Neural cell (in vitro differentiated cells): ENCODE data around the gene USP36. TPM values are rescaled to one million over a fixed set of nuclear protein-coding genes. Genes with fewer than 3 reads are reported as not detected.

Experiments
- H2AFZ ChIP-seq: fragments of 200-600, 300-800 bp; sonication (generic), shearing (Covaris generic); 2 replicates; pipeline ENCODE4 v1.6.0; 2014; ENCODE audit warnings: low read depth, mild to moderate bottlenecking, antibody characterized with exemption, low read length, moderate library complexity
- H3F3A ChIP-seq: fragments of 200-600 bp; shearing (Covaris generic); 2 replicates; pipeline ENCODE4 v1.6.1; 2016; ENCODE audit warnings: mild to moderate bottlenecking, moderate library complexity, mixed read lengths, antibody characterized with exemption, low read length; ENCODE audit not compliant: insufficient read depth, poor library complexity, severe bottlenecking
- H3K27ac ChIP-seq: fragments of 200-600, 300-800 bp; sonication (generic), shearing (Covaris generic); 2 replicates; pipeline ENCODE4 v1.5.1; 2014; ENCODE audit warnings: mild to moderate bottlenecking, low read length, moderate library complexity
- H3K27me3 ChIP-seq: fragments of 300-800, 200-600 bp; sonication (generic), shearing (Covaris generic); 2 replicates; pipeline ENCODE4 v1.6.0; 2014; ENCODE audit warnings: mild to moderate bottlenecking, low read depth, low read length, moderate library complexity; ENCODE audit not compliant: insufficient read depth
- H3K36me3 ChIP-seq: fragments of 300-800, 200-600 bp; sonication (generic), shearing (Covaris generic); 2 replicates; pipeline ENCODE4 v1.5.1; 2014; ENCODE audit warnings: mild to moderate bottlenecking, antibody characterized with exemption, low read length, moderate library complexity; ENCODE audit not compliant: insufficient read depth
- H3K4me2 ChIP-seq: fragments of 300-800, 200-600 bp; sonication (generic), shearing (Covaris generic); 2 replicates; pipeline ENCODE4 v1.6.0; 2014; ENCODE audit warnings: mild to moderate bottlenecking, low read length
- H3K4me3 ChIP-seq: fragments of 300-800, 200-600 bp; sonication (generic), shearing (Covaris generic); 2 replicates; pipeline ENCODE4 v1.5.1; 2014; ENCODE audit warnings: mild to moderate bottlenecking, low read length, moderate library complexity
- H3K79me2 ChIP-seq: fragments of 200-600 bp; shearing (Covaris generic); replicated peaks from 2 replicates; pipeline ENCODE4 v1.6.0; 2014; ENCODE audit warnings: mild to moderate bottlenecking, low read length, moderate library complexity; ENCODE audit not compliant: insufficient read depth
- H3K9ac ChIP-seq: fragments of 300-800, 200-600 bp; sonication (generic), shearing (Covaris generic); 2 replicates; pipeline ENCODE4 v1.6.1; 2016; ENCODE audit warnings: mild to moderate bottlenecking, low read length, mixed read lengths
- H3K9me2 ChIP-seq: fragments of 200-600 bp; shearing (Covaris generic); 2 replicates; pipeline ENCODE4 v1.6.1; 2016; ENCODE audit warnings: mild to moderate bottlenecking, low read length, mixed read lengths; ENCODE audit not compliant: insufficient read depth
- H3K9me3 ChIP-seq: fragments of 200-600, 300-800 bp; sonication (generic), shearing (Covaris generic); 2 replicates; pipeline ENCODE4 v1.6.1; 2016; ENCODE audit warnings: mild to moderate bottlenecking, mixed run types, low read length, moderate library complexity, mixed read lengths
- H4K20me1 ChIP-seq: fragments of 200-600 bp; shearing (Covaris generic); 2 replicates; pipeline ENCODE4 v1.6.1; 2016; ENCODE audit warnings: mild to moderate bottlenecking, mixed run types; ENCODE audit not compliant: insufficient read depth
- EZH2 ChIP-seq: fragments of 200-600, 300-800 bp; shearing (Covaris generic), sonication (generic); IDR thresholded peaks from 2 replicates; pipeline ENCODE4 v1.6.1; 2014; ENCODE audit warnings: antibody characterized with exemption, low read length, borderline replicate concordance, mild to moderate bottlenecking; ENCODE audit not compliant: insufficient read depth, poor library complexity, severe bottlenecking
- MXI1 ChIP-seq: fragments of 450-650 bp; conservative IDR thresholded peaks from 2 replicates; pipeline ENCODE4 v1.6.1; 2014; ENCODE audit warnings: antibody characterized with exemption, mild to moderate bottlenecking; ENCODE audit not compliant: poor library complexity, severe bottlenecking
- POLR2AphosphoS5 ChIP-seq: IDR thresholded peaks from 2 replicates; pipeline ENCODE4 v1.6.1; 2012
- RAD21 ChIP-seq: fragments of 450-650 bp; conservative IDR thresholded peaks from 2 replicates; pipeline ENCODE4 v1.6.1; 2014; ENCODE audit warnings: antibody characterized with exemption, mild to moderate bottlenecking, moderate library complexity
- SMC3 ChIP-seq: fragments of 450-650 bp; conservative IDR thresholded peaks from 2 replicates; pipeline ENCODE4 v1.6.1; 2014; ENCODE audit warnings: antibody characterized with exemption, mild to moderate bottlenecking, moderate library complexity; ENCODE audit not compliant: poor library complexity
- TAF1 ChIP-seq: IDR thresholded peaks from 2 replicates; pipeline ENCODE4 v1.6.1; 2012; ENCODE audit warnings: low read depth
- polyA plus RNA-seq: library from polyadenylated mRNA; depleted of rRNA; stranded (reverse); fragments of >200 nt; gene quantifications from 2 replicates; pipeline ENCODE4 v1.2.3, GENCODE V29; 2014
- TF ChIP-seq, protein P1 (sequence below): IDR thresholded peaks from 2 replicates; pipeline ENCODE4 v1.6.1; 2012; ENCODE audit warnings: borderline replicate concordance
- TF ChIP-seq, protein P2 (sequence below): fragments of 450-650 bp; IDR thresholded peaks from 2 replicates; pipeline ENCODE4 v1.5.1; 2014; ENCODE audit warnings: antibody characterized with exemption, mild to moderate bottlenecking, moderate library complexity; ENCODE audit not compliant: poor library complexity, severe bottlenecking

USP36 gene
- polyA plus RNA-seq, 1 donor from 2014 or later: 14.4 TPM

DNA sequence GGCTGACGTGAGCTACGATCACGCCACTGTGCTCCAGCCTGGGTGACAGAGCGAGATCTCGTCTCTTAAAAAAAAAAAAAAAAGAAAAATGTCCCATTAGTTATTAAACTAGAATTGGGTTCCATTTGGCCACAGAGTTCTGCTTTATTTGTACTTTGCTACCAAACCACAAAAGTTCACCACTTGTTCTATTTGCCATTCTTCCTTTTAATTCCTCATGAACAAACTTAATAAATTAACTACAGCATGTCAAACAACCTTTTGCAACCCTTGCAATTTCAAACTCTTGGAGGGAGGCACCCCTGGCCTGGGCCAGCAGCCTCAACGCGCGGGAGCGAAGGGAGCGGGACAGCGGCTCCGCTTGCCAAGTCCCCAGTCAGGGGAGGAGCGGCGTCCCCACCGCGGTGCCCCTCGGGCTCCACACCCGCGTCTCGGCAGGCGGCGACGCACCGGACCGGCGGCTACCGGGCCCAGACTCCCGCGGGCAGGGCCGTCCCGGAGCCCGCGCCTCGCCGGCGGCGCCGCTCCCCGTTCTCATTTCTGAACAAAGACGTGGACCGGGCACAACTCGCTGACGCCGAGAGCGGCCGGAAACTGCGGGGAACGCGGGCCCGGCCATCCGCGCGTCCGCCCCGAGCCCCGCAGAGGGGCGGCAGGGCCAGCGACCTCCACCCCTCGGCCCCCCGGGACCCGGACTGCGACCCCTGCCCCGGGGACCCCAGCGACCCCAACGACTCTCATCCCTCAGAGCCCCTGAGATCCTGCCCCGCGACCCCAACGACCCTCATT, 59.3 kb downstream of the USP36 start:
- TF ChIP-seq POLR2AphosphoS5: no peak
- peak; percentile 26 for TF ChIP-seq RAD21
- peak; percentile 32 for TF ChIP-seq MXI1
- H3K9me3 ChIP-seq: no peaks in the 10 kb centered on the region

DNA sequence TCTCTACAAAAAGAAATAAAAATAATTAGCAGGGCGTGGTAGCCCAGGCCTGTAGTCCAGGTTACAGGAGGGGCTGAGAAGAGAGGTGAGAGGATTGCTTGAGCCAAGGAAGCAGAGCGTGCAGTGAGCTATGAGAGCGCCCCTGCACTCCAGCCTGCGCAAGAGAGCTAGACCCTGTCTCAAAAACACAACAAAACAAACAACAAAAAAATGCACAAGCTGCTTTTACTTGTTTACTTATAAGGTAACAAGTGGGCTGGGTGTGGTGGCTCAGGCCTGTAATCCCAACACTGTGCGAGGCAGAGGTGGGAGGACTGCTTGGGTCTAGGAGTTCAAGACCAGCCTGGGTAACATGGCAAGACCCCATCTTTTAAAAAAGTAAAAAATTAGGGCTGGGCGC, 60.3 kb downstream of the USP36 start:
- Histone ChIP-seq H3K9ac (no peak overlapping the region), H3K36me3 (no peaks in the 10 kb centered on the region), H3K4me3 (peak overlapping the region; percentile 41), H3K27ac (no peak overlapping the region), H3K27me3 (no peaks in the 10 kb centered on the region), H2AFZ (no peak overlapping the region), H3K4me2 (no peak overlapping the region), H3K9me3 (no peaks in the 10 kb centered on the region), H3K79me2 (peaks cover 27% of the 10 kb centered on the region), H4K20me1 (no peaks in the 10 kb centered on the region), H3F3A (no peaks in the 10 kb centered on the region), H3K9me2 (no peaks in the 10 kb centered on the region)
- TF ChIP-seq, protein P1, sequence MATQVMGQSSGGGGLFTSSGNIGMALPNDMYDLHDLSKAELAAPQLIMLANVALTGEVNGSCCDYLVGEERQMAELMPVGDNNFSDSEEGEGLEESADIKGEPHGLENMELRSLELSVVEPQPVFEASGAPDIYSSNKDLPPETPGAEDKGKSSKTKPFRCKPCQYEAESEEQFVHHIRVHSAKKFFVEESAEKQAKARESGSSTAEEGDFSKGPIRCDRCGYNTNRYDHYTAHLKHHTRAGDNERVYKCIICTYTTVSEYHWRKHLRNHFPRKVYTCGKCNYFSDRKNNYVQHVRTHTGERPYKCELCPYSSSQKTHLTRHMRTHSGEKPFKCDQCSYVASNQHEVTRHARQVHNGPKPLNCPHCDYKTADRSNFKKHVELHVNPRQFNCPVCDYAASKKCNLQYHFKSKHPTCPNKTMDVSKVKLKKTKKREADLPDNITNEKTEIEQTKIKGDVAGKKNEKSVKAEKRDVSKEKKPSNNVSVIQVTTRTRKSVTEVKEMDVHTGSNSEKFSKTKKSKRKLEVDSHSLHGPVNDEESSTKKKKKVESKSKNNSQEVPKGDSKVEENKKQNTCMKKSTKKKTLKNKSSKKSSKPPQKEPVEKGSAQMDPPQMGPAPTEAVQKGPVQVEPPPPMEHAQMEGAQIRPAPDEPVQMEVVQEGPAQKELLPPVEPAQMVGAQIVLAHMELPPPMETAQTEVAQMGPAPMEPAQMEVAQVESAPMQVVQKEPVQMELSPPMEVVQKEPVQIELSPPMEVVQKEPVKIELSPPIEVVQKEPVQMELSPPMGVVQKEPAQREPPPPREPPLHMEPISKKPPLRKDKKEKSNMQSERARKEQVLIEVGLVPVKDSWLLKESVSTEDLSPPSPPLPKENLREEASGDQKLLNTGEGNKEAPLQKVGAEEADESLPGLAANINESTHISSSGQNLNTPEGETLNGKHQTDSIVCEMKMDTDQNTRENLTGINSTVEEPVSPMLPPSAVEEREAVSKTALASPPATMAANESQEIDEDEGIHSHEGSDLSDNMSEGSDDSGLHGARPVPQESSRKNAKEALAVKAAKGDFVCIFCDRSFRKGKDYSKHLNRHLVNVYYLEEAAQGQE: no peak
- TF ChIP-seq EZH2 (no peak), TAF1 (no peak), MXI1 (no peak), POLR2AphosphoS5 (no peak), SMC3 (no peak)
- TF ChIP-seq, protein P2, sequence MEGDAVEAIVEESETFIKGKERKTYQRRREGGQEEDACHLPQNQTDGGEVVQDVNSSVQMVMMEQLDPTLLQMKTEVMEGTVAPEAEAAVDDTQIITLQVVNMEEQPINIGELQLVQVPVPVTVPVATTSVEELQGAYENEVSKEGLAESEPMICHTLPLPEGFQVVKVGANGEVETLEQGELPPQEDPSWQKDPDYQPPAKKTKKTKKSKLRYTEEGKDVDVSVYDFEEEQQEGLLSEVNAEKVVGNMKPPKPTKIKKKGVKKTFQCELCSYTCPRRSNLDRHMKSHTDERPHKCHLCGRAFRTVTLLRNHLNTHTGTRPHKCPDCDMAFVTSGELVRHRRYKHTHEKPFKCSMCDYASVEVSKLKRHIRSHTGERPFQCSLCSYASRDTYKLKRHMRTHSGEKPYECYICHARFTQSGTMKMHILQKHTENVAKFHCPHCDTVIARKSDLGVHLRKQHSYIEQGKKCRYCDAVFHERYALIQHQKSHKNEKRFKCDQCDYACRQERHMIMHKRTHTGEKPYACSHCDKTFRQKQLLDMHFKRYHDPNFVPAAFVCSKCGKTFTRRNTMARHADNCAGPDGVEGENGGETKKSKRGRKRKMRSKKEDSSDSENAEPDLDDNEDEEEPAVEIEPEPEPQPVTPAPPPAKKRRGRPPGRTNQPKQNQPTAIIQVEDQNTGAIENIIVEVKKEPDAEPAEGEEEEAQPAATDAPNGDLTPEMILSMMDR: no peak

More for the DNA sequence above, 59.3 kb downstream of the USP36 start:
- Histone ChIP-seq H2AFZ (no peak overlapping the region), H3K4me2 (peak overlapping the region; percentile 85), H3K36me3 (no peaks in the 10 kb centered on the region), H3K79me2 (peaks cover 27% of the 10 kb centered on the region), H3K4me3 (peak overlapping the region; percentile 76), H4K20me1 (no peaks in the 10 kb centered on the region), H3K27ac (peak overlapping the region; percentile 42), H3K9ac (peak overlapping the region; percentile 78), H3K9me2 (no peaks in the 10 kb centered on the region), H3K27me3 (no peaks in the 10 kb centered on the region), H3F3A (no peaks in the 10 kb centered on the region)
